Measurements from ENCODE around the gene EYA2. TPM values are rescaled to one million over a fixed set of nuclear protein-coding genes. Genes with fewer than 3 reads are reported as not detected.

The EYA2 gene
- total RNA-seq, 4 donors from 2014 or later: 0.47 to 4.1 (median 2.2) TPM

DNA sequence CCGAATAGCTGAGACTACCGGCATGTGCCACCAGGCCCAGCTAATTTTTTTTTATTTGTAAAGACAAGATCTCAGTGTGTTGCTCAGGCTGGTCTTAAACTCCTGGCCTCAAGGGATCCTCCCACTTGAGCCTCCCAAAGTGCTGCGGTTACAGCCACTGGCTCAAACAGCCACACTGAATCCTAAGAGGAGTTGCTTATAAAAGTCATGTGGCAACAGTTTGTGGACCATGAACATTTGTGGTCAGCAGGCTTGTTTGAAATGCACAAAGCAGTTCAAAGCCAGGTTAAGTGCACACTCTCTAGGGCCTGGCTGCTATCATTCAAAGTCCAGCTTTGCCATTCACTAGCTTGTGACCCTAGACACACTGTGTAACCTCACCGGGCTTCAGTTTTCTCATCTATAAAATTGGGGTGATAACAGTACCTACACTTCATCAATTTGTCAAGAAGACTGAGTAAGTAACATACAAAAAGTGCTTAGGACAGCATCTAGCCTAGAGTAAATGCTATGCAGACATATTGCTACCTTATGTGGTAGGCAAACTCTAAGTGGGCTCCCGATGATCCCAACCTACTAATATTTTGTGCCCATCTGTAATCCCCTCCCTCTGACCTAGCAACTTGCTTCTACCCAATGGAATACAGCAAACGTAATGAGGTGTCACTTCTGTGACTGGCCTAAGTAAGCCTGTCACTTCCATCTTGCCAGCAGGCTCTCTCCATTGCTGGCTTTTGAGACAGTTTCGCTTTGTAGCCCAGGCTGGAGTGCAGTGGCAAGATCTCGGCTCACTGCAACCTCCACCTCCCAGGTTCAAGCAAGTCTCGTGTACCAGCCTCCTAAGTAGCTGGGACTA, 338.9 kb downstream of the EYA2 start:
- WGBS, 2 donors (ENCODE audit: low coverage in 1 of 2): 90 to 100% methylated on average over 2 to 9 of the region's 9 CpGs
- H3K4me1 ChIP-seq: peaks cover 0 to 16% (median 0%) of the 10 kb centered on the region in 3 donors
- no peak for ATAC-seq
- peaks cover 0 to 93% of the 10 kb centered on the region in 2 donors for H3K36me3 ChIP-seq
- TF ChIP-seq, protein P1, sequence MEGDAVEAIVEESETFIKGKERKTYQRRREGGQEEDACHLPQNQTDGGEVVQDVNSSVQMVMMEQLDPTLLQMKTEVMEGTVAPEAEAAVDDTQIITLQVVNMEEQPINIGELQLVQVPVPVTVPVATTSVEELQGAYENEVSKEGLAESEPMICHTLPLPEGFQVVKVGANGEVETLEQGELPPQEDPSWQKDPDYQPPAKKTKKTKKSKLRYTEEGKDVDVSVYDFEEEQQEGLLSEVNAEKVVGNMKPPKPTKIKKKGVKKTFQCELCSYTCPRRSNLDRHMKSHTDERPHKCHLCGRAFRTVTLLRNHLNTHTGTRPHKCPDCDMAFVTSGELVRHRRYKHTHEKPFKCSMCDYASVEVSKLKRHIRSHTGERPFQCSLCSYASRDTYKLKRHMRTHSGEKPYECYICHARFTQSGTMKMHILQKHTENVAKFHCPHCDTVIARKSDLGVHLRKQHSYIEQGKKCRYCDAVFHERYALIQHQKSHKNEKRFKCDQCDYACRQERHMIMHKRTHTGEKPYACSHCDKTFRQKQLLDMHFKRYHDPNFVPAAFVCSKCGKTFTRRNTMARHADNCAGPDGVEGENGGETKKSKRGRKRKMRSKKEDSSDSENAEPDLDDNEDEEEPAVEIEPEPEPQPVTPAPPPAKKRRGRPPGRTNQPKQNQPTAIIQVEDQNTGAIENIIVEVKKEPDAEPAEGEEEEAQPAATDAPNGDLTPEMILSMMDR (IDR thresholded peaks at IDR 0.05): no peak
- TF ChIP-seq EP300 (IDR thresholded peaks at IDR 0.05): no peak
- no peak for TF ChIP-seq POLR2A (IDR thresholded peaks at IDR 0.05)
- no peak for TF ChIP-seq POLR2AphosphoS5 (IDR thresholded peaks at IDR 0.05)
- H3K4me3 ChIP-seq: no peak overlapping the region
- H3K9me3 ChIP-seq: no peaks in the 10 kb centered on the region
- no peaks in the 10 kb centered on the region for H3K27me3 ChIP-seq
- no peak overlapping the region for H3K27ac ChIP-seq

GRCh38 chr20:47235111-47235510, 340.5 kb downstream of the EYA2 start:
- WGBS, 2 donors (ENCODE audit: low coverage in 1 of 2): 93 to 100% methylated on average over 1 to 5 of the region's 6 CpGs
- H3K4me1 ChIP-seq: peaks cover 0 to 14% (median 0%) of the 10 kb centered on the region in 3 donors
- H3K36me3 ChIP-seq: peaks cover 0 to 93% of the 10 kb centered on the region in 2 donors
- TF ChIP-seq POLR2A (IDR thresholded peaks at IDR 0.05) (no peak), EP300 (IDR thresholded peaks at IDR 0.05) (no peak), POLR2AphosphoS5 (IDR thresholded peaks at IDR 0.05) (no peak)
- TF ChIP-seq, protein P1 (IDR thresholded peaks at IDR 0.05): no peak
- no peak overlapping the region for H3K27ac ChIP-seq
- no peaks in the 10 kb centered on the region for H3K9me3 ChIP-seq
- H3K4me3 ChIP-seq: no peak overlapping the region
- no peak for ATAC-seq
- no peaks in the 10 kb centered on the region for H3K27me3 ChIP-seq

DNA sequence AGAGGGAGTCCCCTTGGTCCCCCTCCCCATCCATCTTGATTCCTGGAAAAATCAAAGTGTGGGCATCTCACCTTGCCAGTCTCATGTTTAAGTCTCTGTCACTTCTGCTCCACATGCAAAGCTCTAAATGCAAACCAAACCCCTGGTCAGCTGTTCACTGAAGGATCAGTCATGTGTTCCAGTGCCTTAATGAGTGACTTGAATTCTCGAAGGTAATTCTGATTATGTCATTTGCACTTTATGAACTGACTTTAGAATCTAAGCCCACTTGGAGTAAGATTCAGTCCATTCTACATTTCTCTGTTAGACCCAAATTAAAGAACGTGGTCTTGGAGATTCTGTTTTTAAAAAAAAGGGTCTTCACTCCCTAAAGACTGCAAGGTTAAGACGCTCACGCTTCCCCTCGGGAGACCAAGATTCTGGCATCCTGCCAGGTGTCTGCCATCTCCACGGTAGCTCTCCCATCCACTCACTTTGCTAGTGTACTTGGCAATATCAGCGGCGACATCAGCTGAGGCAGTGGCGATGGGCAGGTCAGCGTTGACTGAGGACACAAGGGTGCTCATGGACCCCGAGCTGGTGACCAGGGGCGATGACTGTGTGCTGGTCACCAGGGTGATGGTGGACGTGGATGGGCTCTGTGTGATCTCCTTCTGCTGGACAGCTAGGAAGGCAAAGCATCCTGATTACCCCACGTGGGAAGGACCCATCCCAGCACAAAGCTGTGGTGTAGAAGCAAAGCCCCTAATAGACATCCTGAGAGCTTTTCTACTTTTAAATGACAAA, 341.4 kb downstream of the EYA2 start:
- Histone ChIP-seq H3K4me1 (peaks cover 0 to 13% (median 0%) of the 10 kb centered on the region in 3 donors), H3K27ac (no peak overlapping the region), H3K36me3 (peaks cover 0 to 90% of the 10 kb centered on the region in 2 donors), H3K27me3 (no peaks in the 10 kb centered on the region), H3K4me3 (no peak overlapping the region), H3K9me3 (no peaks in the 10 kb centered on the region)
- TF ChIP-seq POLR2A (IDR thresholded peaks at IDR 0.05) (no peak), POLR2AphosphoS5 (IDR thresholded peaks at IDR 0.05) (no peak), EP300 (IDR thresholded peaks at IDR 0.05) (no peak)
- TF ChIP-seq, protein P1 (IDR thresholded peaks at IDR 0.05): no peak
- ATAC-seq: no peak
- 86 to 87% methylated on average over 2 to 9 of the region's 14 CpGs for WGBS, 2 donors (ENCODE audit: low coverage in 1 of 2)

- no peaks in the 10 kb centered on the region for H3K27me3 ChIP-seq
- H3K4me1 ChIP-seq: peaks cover 0 to 8% (median 0%) of the 10 kb centered on the region in 3 donors
- no peak overlapping the region for H3K4me3 ChIP-seq
- no peak overlapping the region for H3K27ac ChIP-seq
- H3K36me3 ChIP-seq: peaks cover 0 to 88% of the 10 kb centered on the region in 2 donors
- H3K9me3 ChIP-seq: no peaks in the 10 kb centered on the region
- ATAC-seq: no peak
- TF ChIP-seq EP300 (IDR thresholded peaks at IDR 0.05): no peak
- 100% methylated on average over 1 of the region's 1 CpG; no CpG with 5 or more reads in 1 of the 2 donors for WGBS, 2 donors (ENCODE audit: low coverage in 1 of 2)
These were observed 341.9 kb downstream of the EYA2 start for GRCh38 chr20:47236639-47236900.

DNA sequence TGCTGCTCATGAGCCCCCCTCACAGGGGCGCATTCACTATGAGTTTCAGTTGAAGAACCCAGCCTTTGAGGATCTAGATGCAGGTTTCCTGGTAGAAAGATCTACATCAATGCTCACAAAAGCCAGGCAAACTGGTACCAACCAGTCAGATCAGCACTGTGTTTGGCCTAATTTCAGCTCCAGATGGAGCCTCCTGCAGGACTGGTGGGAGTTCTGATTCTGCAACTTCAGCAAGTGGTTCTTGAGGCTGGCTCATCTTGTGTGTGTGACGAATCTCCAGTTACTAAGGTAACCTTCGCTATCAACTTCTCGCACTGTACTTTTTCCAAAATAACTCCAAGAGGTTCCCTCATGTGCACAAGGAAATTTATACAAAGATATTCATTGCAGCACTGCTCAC, 343.1 kb downstream of the EYA2 start:
- TF ChIP-seq EP300 (IDR thresholded peaks at IDR 0.05) (no peak), POLR2A (IDR thresholded peaks at IDR 0.05) (no peak), POLR2AphosphoS5 (IDR thresholded peaks at IDR 0.05) (no peak)
- TF ChIP-seq, protein P1 (IDR thresholded peaks at IDR 0.05): no peak
- Histone ChIP-seq H3K4me3 (no peak overlapping the region), H3K9me3 (no peaks in the 10 kb centered on the region), H3K27me3 (no peaks in the 10 kb centered on the region), H3K27ac (no peak overlapping the region), H3K4me1 (peaks cover 0 to 8% (median 3%) of the 10 kb centered on the region in 3 donors), H3K36me3 (peaks cover 0 to 85% of the 10 kb centered on the region in 2 donors)
- ATAC-seq: no peak
- 100% methylated on average over 1 of the region's 4 CpGs; no CpG with 5 or more reads in 1 of the 2 donors for WGBS, 2 donors (ENCODE audit: low coverage in 1 of 2)

All from gastroesophageal sphincter (tissue), 4 donors.